Fibroblast of pulmonary artery (primary cell): ENCODE data around the gene CSK.
A peak's percentile ranks its signal among the peaks of the same experiment; 100 is the strongest.

Experiments used
- DNase-seq: peaks from one replicate; pipeline ENCODE4 v3.0.0-alpha.2; 2010; ENCODE audit warnings: low read depth
- H3K4me3 ChIP-seq: replicated peaks from 2 replicates; pipeline ENCODE4 v1.5.1; 2011; ENCODE audit warnings: low read depth, mild to moderate bottlenecking, control low read depth, low read length, moderate library complexity
- TF ChIP-seq, protein P1 (sequence below): IDR thresholded peaks from 2 replicates; pipeline ENCODE4 v1.5.1; 2011; ENCODE audit warnings: mild to moderate bottlenecking, control low read depth, low read length, inconsistent platforms; ENCODE audit errors: missing control alignments

Gene CSK

DNA sequence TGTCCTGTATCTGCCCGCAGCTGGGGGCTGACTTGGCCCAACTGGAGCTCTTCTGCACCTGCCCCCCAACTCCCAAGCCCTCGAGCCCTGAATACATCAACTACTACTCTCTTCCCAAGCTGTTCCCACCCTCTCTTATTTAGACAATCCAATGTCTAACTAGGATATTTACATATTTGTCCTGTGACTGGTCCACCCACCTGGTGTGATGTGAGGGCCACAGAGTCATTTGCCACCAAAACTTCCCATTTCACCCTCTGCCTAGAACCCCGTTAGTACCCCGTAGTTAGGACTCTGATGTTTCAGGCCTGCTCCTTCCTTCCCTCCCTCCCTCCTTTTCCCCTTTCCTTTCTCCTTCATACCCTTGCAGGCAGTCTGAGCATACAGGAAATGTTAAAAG is 50.9 kb downstream of the CSK start:
- H3K4me3 ChIP-seq: no peak overlapping the region
- DNase-seq: no peak
- TF ChIP-seq, protein P1, sequence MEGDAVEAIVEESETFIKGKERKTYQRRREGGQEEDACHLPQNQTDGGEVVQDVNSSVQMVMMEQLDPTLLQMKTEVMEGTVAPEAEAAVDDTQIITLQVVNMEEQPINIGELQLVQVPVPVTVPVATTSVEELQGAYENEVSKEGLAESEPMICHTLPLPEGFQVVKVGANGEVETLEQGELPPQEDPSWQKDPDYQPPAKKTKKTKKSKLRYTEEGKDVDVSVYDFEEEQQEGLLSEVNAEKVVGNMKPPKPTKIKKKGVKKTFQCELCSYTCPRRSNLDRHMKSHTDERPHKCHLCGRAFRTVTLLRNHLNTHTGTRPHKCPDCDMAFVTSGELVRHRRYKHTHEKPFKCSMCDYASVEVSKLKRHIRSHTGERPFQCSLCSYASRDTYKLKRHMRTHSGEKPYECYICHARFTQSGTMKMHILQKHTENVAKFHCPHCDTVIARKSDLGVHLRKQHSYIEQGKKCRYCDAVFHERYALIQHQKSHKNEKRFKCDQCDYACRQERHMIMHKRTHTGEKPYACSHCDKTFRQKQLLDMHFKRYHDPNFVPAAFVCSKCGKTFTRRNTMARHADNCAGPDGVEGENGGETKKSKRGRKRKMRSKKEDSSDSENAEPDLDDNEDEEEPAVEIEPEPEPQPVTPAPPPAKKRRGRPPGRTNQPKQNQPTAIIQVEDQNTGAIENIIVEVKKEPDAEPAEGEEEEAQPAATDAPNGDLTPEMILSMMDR: no peak

DNA sequence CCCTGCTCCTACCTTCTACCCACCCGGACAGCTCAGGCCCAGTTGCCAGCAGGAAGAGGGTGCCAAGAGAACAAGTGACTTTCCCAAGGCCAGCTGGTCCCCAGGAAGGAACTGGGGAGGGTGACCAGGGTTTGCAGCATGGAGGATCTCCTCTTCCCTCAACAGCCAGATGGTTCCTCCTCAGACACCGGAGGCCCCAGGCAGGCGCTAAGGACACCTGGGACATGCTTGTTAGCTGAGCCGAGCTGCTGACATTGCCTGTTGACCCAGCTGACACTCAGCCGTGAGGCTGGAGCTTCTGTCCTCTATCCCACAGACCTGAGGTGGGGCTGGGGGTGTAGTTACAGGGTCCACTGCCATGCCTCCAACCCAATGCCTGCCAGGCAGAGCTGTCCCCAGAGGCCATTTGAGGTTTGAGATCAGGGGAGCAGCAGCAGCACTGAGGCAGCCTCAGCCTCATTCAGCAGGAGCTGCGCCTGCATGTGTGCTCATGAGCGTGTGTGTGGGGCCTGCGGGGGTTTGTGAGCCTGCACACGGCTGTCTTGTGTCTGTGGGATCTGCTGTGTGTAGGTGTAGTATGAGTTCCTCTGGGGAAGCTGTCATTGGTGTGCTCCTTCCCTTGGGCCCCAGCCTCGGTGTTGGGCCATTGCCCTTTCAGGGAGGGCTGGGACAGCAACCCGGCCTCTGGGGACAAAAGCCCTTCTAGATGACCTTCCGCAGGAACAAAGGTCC is 51.7 kb downstream of the CSK start:
- no peak overlapping the region for H3K4me3 ChIP-seq
- DNase-seq: no peak
- TF ChIP-seq, protein P1: no peak

DNA sequence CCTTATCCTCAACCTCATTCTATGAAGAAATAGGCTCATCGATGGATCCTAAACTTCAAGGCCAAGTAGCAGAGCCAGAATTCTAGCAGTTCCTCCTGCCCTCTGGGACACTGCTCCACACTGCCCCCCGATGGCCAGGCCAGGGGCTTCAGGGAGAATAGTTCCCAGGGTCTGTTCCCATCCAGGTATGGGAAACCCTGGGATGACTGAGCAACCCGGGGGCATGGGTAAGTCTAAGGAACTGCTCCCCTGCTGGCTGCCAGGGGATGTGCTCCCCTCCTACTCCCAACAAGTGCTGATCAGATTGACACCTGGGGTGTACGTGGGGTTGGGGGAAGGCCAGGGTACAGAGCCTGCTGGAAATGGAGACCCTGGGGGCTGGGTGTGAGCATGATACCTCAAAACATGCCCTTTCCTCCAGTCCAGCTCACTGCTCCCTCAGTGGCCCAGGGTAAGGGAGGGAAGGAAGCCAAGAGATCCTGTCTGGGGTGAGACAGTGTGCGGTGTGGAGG is 53.5 kb downstream of the CSK start:
- DNase-seq: peak; percentile 57
- no peak overlapping the region for H3K4me3 ChIP-seq
- TF ChIP-seq, protein P1: peak; percentile 88

DNA sequence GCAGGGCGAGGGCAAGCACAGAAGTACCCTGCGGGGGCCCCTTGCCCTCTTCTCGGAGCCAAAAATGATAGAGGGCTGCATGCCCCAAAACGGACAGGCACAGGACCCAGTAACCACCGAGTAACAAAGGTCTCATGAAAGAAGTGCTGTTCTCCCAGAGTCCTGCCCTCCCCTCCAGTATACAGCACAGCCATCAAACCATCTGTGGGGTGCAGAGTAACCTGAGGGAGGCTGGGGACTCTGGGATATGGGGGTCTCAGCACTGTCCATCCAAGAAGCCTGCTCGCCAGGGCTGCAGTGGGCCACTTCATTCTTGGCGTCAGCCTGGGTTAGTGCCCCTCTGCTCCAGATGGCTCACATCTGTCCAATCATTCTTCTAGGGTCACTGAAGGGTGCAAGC is 55.0 kb downstream of the CSK start:
- DNase-seq: no peak
- no peak overlapping the region for H3K4me3 ChIP-seq

DNA sequence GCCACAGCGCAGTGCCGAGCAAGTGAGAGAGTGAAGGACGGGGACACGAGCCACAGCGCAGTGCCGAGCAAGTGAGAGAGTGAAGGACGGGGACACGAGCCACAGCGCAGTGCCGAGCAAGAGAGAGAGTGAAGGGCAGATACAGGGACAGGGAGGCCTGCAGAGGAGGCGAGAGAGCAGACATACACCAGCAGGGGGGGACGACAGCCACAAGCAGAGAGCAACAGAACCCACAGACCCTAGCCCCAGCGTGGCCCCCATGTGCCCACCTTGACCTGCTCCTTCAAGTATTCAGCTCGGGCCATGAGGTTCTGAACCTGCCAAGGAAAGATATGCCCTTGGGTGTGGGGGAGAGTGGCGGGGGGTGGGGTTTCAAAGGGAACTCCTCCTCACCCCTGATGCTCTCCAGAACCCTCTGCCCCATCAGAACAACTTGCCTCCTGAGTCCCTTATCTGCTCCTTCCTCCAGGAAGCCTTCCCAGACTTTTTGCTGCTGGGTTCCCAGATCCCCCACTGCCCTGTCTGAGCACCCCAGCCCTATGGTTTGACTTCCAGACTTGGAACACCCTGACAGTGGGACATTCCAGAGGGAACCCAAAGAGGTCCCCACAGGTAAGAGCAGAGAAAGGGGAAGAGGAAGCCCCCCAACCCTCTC is 55.7 kb downstream of the CSK start:
- no peak for DNase-seq
- no peak overlapping the region for H3K4me3 ChIP-seq
- TF ChIP-seq, protein P1: no peak

More for the DNA sequence above, 55.0 kb downstream of the CSK start:
- TF ChIP-seq, protein P1: no peak

DNA sequence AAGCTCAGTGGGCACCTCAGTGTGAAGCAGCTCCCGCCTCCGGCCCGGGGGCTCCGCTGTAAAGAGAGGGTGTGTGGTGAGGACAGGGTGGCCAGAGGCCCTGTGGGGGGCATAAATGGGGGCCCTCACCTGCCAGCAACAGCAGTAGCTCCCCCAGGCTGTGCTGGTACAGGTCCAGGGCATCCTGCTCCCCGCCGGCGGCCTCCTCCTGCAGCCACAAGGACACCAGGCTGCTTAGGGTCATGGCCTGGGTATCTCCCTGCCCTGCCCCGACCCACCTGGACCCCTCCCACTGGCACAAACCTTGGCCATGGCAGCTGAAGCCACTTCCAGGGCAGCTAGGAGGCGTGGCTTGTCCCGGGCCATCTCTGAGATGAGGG is 56.2 kb downstream of the CSK start:
- TF ChIP-seq, protein P1: no peak
- no peak overlapping the region for H3K4me3 ChIP-seq
- DNase-seq: no peak
